Activated CD4-positive, alpha-beta T cell treated with anti-CD3 and anti-CD28 coated beads for 36 hours (primary cell): ENCODE measurements around the gene CFAP61. TPM values are rescaled to one million over a fixed set of nuclear protein-coding genes. Genes with fewer than 3 reads are reported as not detected.

ENCODE experiments used
- ATAC-seq: fragments of 200-7000 bp; cut with Tn5 transposase; one replicate; pipeline ENCODE4 v1.10.0; 2021; ENCODE audit warnings: mild to moderate bottlenecking, moderate library complexity
- CTCF ChIA-PET: fragments of 350-600 bp; sonication (Branson Sonifier 250); formaldehyde crosslinking; loops from one replicate; lab custom pipeline; 2021; ENCODE audit warnings: antibody characterized with exemption; lab: Charles Lee
- POLR2A ChIA-PET: fragments of 350-600 bp; sonication (Branson Sonifier 250); formaldehyde crosslinking; loops from one replicate; lab custom pipeline; 2021; ENCODE audit warnings: antibody characterized with exemption, inconsistent platforms; lab: Charles Lee
- DNase-seq: peaks from one replicate; pipeline ENCODE4 v3.0.0-alpha.2; 2020
- H3K27ac Mint-ChIP-seq: one replicate; pipeline ENCODE4 v1.8.0; 2021; ENCODE audit warnings: mixed read lengths
- H3K27me3 Mint-ChIP-seq: one replicate; pipeline ENCODE4 v1.8.0; 2021; ENCODE audit warnings: mixed read lengths
- H3K36me3 Mint-ChIP-seq: one replicate; pipeline ENCODE4 v1.8.0; 2021; ENCODE audit warnings: low read depth, mixed read lengths
- H3K4me1 Mint-ChIP-seq: one replicate; pipeline ENCODE4 v1.8.0; 2021; ENCODE audit warnings: mixed read lengths
- H3K4me3 Mint-ChIP-seq: one replicate; pipeline ENCODE4 v1.8.0; 2021; ENCODE audit warnings: mild to moderate bottlenecking, moderate library complexity, mixed read lengths
- H3K9me3 Mint-ChIP-seq: one replicate; pipeline ENCODE4 v1.8.0; 2021; ENCODE audit warnings: low read depth, mixed read lengths
- intact Hi-C, 2 experiments: fragments of 100-400 bp; cut with DNase I in 1 of 2; cut with micrococcal nuclease in 1 of 2; formaldehyde crosslinking; loops; one replicate each; pipeline versions ENCODE4 v1.14.2 to v1.15.1; 2022 to 2024; cut with DNase I, micrococcal nuclease
- total RNA-seq, 2 experiments: library from RNA; stranded (reverse); gene quantifications; one replicate each; pipeline ENCODE4 v1.2.3, GENCODE V29; 2021

CFAP61 gene
- total RNA-seq, 2 experiments from 2014 or later = 0.39 to 0.51 TPM

GRCh38 chr20:20407891-20408805 is 355.8 kb downstream of the CFAP61 start:
- Mint-ChIP-seq H3K4me1 (peaks cover 34% of the 10 kb centered on the region), H3K27me3 (no peaks in the 10 kb centered on the region), H3K4me3 (no peak overlapping the region), H3K36me3 (peaks cover 25% of the 10 kb centered on the region), H3K9me3 (no peaks in the 10 kb centered on the region), H3K27ac (no peak overlapping the region)
- DNase-seq (no peak), ATAC-seq (no peak)
- intact Hi-C loops = no loop called here
- CTCF ChIA-PET = interaction anchor here (0.6 to 0.9 kb wide), 2 partner anchors 8 to 84 kb away, joined by 3 to 4 read pairs; no protein-coding TSS in a partner anchor
- POLR2A ChIA-PET = no interaction called here

- POLR2A ChIA-PET = no interaction called here
- intact Hi-C loops = no loop called here
Measured at GRCh38 chr20:20409331-20409730, 357.0 kb downstream of the CFAP61 start.

More at GRCh38 chr20:20409331-20409730, 357.0 kb downstream of the CFAP61 start:
- CTCF ChIA-PET = interaction anchor here (0.7 to 1.8 kb wide), 5 partner anchors 9 to 83 kb away, joined by 3 to 5 read pairs (median 3); no protein-coding TSS in a partner anchor
- no peak for ATAC-seq
- Mint-ChIP-seq H3K27me3 (no peaks in the 10 kb centered on the region), H3K9me3 (no peaks in the 10 kb centered on the region), H3K27ac (peak overlapping the region; percentile 9), H3K4me3 (no peak overlapping the region), H3K36me3 (peaks cover 22% of the 10 kb centered on the region), H3K4me1 (peaks cover 41% of the 10 kb centered on the region)
- no peak for DNase-seq

Other genes starting within 250 kb of the CFAP61 start
- gene NAA20, start 35.2 kb upstream of the CFAP61 start, total RNA-seq = 10 to 100 TPM; 58.6 to 88.7 TPM
- gene CRNKL1, start 66 bp upstream of the CFAP61 start, total RNA-seq = 10 to 100 TPM; 19.9 to 22.2 TPM